Measurements from ENCODE around the gene GAS1.

Gene GAS1

GRCh38 chr9:86977205-86977835, 30.0 kb upstream of the GAS1 start:
- no peak for TF ChIP-seq CTCF (IDR thresholded peaks at IDR 0.05; ENCODE audit: low read depth, low read length, missing control alignments)
- DNase-seq (ENCODE audit: low read depth), result no peak
- no peak overlapping the region for H3K4me3 ChIP-seq (ENCODE audit: low read depth, low read length)

- H3K4me3 ChIP-seq (ENCODE audit: low read depth, low read length), result no peak overlapping the region
Observed at GRCh38 chr9:86975606-86976005, 28.3 kb upstream of the GAS1 start.

GRCh38 chr9:86975036-86975435, 27.7 kb upstream of the GAS1 start:
- H3K4me3 ChIP-seq (ENCODE audit: low read depth, low read length), result no peak overlapping the region
- DNase-seq (ENCODE audit: low read depth), result no peak
- no peak for TF ChIP-seq CTCF (IDR thresholded peaks at IDR 0.05; ENCODE audit: low read depth, low read length, missing control alignments)

More at GRCh38 chr9:86975606-86976005, 28.3 kb upstream of the GAS1 start:
- TF ChIP-seq CTCF (IDR thresholded peaks at IDR 0.05; ENCODE audit: low read depth, low read length, missing control alignments), result no peak
- no peak for DNase-seq (ENCODE audit: low read depth)

GRCh38 chr9:86974421-86974820, 27.1 kb upstream of the GAS1 start:
- no peak for TF ChIP-seq CTCF (IDR thresholded peaks at IDR 0.05; ENCODE audit: low read depth, low read length, missing control alignments)
- H3K4me3 ChIP-seq (ENCODE audit: low read depth, low read length), result no peak overlapping the region
- no peak for DNase-seq (ENCODE audit: low read depth)

GRCh38 chr9:86971742-86972141, 24.4 kb upstream of the GAS1 start:
- H3K4me3 ChIP-seq (ENCODE audit: low read depth, low read length), result no peak overlapping the region
- TF ChIP-seq CTCF (IDR thresholded peaks at IDR 0.05; ENCODE audit: low read depth, low read length, missing control alignments), result no peak
- DNase-seq (ENCODE audit: low read depth), result no peak

- no peak for DNase-seq (ENCODE audit: low read depth)
- no peak for TF ChIP-seq CTCF (IDR thresholded peaks at IDR 0.05; ENCODE audit: low read depth, low read length, missing control alignments)
- no peak overlapping the region for H3K4me3 ChIP-seq (ENCODE audit: low read depth, low read length)
Observed at GRCh38 chr9:86968258-86968920, 21.1 kb upstream of the GAS1 start.

Measured in GM12864 (cell line).